ENCODE data around the gene SNX2.
"Not testable (repeated sequence)": the region's sequence is repeated elsewhere in the genome, so short reads cannot be mapped to it uniquely, and the experiment has no call there.

Gene SNX2

DNA sequence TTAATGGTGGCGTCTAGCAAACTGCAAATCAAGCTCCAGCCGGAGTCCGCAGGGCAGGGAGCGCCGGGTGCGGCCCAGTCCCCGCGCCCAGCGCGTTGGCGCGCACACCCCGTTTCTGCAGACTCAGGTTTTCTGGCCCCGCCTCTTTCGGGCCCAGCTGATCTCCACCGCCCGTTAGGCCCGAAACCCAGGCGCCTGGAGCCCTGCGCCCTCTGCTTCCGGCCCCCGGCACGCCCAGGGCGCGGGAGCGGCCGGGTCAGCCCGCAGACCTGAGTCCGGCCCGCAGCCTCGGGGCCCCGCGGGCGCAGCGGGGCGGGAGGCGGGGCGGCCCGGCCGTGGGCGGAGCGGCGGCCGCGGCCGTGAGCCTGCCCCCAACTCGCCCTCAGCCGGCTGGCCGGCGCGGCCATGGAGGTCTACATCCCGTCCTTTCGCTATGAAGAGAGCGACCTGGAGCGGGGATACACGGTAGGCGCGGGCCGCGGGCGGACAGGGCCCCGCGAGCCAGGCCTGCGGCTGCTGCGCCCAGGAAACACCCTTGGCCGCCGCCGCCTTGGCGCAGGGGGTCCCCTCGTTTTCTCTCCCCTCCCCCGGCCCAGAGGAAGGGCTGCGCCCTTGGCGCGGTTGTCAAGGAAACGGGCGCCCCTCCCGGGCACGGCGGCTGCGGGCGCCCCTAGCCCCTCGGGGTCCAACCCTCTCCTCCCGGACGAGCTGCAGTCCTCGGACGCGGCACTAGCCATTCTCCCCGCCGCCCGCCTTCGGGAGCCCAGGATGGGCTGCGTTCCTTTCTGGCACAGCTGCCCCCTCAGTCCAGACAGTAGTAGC, 70.6 kb downstream of the SNX2 start, which contains the start of gene SNX24:
Gene SNX24, plus strand, starts transcription at position 385 of the 822 bp plus-strand sequence. Its CDS starts 21 bp downstream, at position 406.
- DNase-seq = peak; percentile 76

DNA sequence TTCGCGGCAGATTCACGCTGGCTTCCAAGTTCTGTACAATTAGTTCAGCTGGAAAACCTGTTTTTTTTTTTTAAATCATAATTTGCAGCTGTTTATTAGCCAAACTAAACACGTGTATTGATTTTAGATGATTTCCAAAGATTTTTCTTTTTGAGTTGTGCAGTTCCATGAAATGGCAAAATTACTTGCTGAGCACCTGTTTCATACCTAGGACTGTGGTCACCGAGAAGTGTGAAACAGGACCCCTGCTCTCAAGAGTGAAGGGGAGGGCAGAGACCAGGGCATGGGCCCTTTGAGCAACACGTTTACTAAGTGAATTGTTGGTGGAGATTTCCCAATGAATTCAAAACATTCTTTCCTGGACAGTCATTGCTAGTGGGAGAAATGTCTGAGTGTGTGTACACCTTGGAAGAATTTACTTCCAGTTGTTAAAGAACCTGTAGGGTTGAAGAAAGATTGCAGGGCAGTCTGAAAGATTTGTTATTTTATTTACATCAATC, 71.2 kb downstream of the SNX2 start:
- DNase-seq = no peak

DNA sequence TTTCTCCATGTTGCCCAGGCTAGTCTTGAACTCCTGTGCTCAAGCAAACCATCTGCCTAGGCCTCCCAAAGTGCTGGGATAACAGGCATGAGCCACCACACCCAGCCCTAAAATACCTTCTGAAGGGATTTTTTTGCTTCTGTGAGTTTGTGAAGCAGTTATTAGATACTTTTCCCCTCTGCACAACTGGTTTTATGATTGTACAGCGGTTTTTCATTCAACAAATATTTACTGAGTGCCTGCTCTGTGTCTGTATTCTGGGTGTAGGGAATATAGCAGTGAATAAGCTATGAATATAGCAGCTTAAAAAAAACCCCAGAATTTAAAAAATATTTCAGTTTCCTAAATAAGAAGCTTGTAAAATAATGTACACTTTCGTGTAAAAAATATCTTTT, 72.8 kb downstream of the SNX2 start:
- DNase-seq = no peak

DNA sequence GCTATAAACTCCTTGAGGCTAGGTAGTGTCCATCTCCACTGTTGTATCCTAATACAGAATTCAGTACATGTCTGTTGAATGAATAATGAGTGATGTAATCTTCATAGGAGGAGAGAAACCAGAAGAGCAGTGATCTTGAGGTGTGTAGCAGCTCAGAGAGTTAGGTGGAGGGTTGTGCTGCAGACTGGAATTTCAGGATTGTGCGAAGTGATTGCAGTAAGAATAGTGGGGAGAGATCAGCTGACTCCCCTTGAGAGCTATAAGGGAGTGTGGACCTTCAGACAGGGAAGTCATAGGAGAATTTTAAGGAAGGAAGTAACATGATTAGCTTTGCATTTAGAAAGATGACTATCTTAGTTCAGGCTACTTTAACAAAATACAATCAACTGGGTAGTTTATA, 74.9 kb downstream of the SNX2 start:
- DNase-seq = no peak

- not testable (repeated sequence) for DNase-seq
Observed at GRCh38 chr5:122857538-122857937, 82.7 kb downstream of the SNX2 start.

GRCh38 chr5:122858451-122858850, 83.6 kb downstream of the SNX2 start:
- DNase-seq = no peak

- DNase-seq = no peak
Observed at GRCh38 chr5:122863240-122863639, 88.4 kb downstream of the SNX2 start.

- no peak for DNase-seq
Observed at GRCh38 chr5:122863721-122864120, 88.8 kb downstream of the SNX2 start.

- DNase-seq = no peak
Observed at GRCh38 chr5:122864400-122864799, 89.5 kb downstream of the SNX2 start.

DNA sequence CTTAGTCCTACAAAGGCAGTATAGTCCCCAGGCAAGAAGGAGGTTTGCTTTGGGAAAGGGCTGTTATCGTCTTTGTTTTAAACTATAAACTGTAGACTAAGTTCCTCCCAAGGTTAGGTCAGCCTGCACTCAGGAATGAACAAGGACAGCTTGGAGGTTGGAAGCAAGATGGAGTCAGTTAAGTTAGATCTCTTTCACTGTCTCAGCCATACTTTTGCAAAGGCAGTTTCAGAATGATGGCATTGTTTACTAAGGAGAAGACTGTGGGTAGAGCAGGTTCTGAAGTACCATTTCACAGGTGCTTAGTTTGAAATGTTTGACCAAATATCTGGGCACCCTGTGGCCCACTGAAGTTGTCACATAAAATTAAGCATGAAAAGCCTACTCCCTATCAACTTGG, 90.0 kb downstream of the SNX2 start:
- no peak for DNase-seq

DNA sequence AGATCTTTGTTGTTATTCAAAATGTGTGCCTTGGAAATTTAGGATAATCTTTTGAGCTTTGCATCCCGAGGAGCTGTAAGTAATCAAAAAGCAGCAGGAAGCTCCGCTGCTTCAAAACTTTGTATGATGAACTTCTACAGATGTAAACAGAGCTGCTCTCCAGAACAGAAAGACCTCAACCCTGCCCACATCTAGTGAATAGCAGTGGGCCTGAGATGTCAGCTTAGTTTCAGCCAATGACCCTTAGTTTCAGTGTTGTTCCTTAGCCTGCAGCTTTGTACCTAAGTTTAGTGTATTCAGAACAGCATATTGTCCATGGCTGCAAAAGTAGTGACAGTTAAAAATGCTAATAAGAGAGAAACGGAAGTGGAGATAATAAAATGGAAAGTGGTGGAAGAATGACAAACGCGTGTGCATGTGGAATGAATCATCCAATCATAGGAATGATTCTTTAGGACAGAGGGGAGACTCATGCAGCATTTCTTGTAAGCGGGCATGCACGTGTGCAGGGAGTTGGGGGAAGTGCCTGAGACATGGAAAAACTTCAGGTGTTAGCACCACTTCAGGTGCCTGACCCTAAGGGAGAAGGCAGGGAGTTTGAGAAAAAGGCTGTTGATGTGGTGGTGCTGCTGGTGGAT, 95.5 kb downstream of the SNX2 start:
- DNase-seq = no peak

GRCh38 chr5:122871661-122872060, 96.8 kb downstream of the SNX2 start:
- no peak for DNase-seq

DNA sequence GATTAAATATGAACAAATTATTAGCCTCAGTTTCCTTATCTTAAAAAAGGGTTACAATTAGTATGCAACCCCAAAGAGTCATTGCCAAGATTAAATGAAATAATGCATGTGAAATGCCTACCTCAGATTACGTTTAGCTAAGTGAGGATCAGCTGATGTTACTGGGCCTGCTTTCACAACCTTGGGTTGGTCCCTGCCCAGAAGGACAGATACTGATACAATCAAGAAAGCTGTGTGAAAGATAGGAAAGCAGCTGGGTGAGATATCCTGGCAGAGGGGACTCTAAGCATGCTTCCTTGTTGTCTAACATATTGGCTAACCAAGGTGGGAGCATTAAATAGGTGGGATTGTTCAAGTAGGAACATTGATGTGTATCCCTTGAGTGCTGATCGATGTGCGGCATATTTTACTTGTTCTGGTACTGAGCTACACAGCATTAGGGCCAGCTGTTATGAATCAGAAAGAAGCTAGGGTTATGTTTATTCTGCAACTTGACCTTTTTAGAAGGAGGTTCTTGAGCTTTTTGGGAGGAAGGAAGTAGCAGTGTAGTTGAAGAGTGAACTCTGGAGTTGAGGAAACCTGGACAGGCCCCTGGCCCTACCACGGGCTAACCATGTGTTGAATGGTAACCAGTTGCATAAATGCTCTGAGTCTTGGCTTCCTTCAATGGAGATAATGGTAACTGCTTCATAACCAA, 99.4 kb downstream of the SNX2 start:
- DNase-seq = no peak

DNA sequence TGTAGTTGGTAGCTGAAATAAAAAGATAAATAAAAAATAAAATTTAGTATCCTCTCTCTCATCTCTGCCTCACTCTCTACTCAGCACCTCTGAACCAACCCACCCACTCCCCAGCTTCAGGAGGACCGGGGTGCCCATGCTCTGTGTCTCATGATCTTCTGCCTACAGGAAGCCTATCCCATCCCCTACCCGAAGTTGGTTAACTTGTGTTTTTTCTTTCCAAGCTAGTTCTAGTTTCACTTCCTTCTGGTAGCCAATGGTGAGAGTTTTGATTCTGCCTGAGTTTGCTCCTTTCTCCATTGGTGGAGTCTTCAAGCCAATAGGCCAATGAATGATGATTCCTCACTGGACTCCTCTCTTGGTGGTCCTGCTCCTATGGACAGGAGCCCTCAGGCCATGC, 102.6 kb downstream of the SNX2 start:
- no peak for DNase-seq

GRCh38 chr5:122879076-122879475, 104.2 kb downstream of the SNX2 start:
- no peak for DNase-seq

Data from NCI-H774 (cell line).